Ascending aorta (tissue), 2 donors: ENCODE data around the gene SMIM13. TPM values are rescaled to one million over a fixed set of nuclear protein-coding genes. Genes with fewer than 3 reads are reported as not detected.

ENCODE experiments used
- DNase-seq, 2 donors: peaks; one replicate each; pipeline ENCODE4 v3.0.0-alpha.2; 2019; ENCODE audit warnings: low spot score in 2 of 2
- H3K27ac ChIP-seq, 2 donors: fragments of 200-600 bp; sonication (generic); one replicate each; pipeline ENCODE4 v1.5.1; 2016 to 2017; ENCODE audit warnings: mild to moderate bottlenecking in 1 of 2
- H3K27me3 ChIP-seq: fragments of 200-600 bp; sonication (generic); one replicate; pipeline ENCODE4 v1.5.1; 2017
- H3K36me3 ChIP-seq, 2 donors: fragments of 200-600 bp; sonication (generic); one replicate each; pipeline ENCODE4 v1.5.1; 2016
- H3K4me1 ChIP-seq, 2 donors: fragments of 200-600 bp; sonication (generic); one replicate each; pipeline ENCODE4 v1.5.1; 2016 to 2017; ENCODE audit warnings: mild to moderate bottlenecking in 1 of 2
- H3K4me3 ChIP-seq, 2 donors: fragments of 200-600 bp; sonication (generic); one replicate each; pipeline ENCODE4 v1.5.1; 2016 to 2017; ENCODE audit warnings: mild to moderate bottlenecking in 1 of 2
- H3K9me3 ChIP-seq, 2 donors: fragments of 200-600 bp; sonication (generic); one replicate each; pipeline ENCODE4 v1.5.1; 2016
- intact Hi-C: fragments of 100-400 bp; cut with DNase I; formaldehyde crosslinking; loops from one replicate; pipeline ENCODE4 v1.15.1; 2023
- total RNA-seq: library from RNA; depleted of rRNA; stranded (reverse); fragments of >200 nt; gene quantifications from one replicate; pipeline ENCODE4 v1.1.0, GENCODE V29; 2016
- TF ChIP-seq, protein P1 (sequence below), 3 experiments: fragments of 200-600 bp in 2 of 3; fragments of 450-650 bp in 1 of 3; sonication (generic) in 2 of 3; IDR thresholded peaks; one replicate each; pipeline ENCODE4 v1.5.1; 2016 to 2019; ENCODE audit warnings: antibody characterized with exemption in 3 of 3, mild to moderate bottlenecking in 1 of 3, moderate library complexity in 1 of 3

SMIM13 gene
- total RNA-seq, 1 donor from 2014 or later, result 2.3 TPM

DNA sequence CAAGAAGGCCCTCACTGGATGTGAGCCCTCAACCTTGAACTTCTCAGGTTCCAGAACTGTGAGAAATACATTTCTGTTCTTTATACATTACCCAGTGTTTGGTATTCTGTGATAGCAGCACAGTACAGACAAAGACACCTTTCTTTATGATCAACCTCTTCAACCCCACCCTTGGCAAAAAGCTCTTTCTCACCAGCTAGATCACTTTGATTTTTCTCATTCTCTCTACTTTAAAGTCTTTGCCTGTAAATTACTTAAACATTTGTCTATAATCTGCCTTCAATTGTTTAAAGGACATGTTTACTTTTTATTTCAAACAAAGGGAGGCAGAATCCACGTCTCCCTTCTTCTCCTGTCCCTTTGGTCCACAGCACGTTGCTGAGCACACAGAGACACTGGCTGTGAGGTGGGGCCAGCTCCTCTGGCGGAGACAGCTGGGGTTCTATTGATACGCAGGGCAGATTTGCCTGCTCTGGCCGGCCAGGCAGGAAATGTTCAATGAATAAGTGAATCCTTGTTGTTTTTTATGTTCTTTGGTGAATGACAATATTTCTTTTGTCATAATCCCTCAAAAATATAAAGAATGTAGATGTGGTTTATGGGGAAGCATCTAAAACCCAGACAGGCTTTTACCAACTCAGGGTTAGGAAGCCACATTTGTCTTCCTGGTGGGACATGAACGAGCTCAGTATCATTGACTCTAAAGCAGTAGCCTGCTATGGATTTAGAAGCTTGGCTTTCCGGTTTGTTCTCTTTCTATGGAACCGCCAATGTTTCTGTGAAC is 86.0 kb downstream of the SMIM13 start:
- intact Hi-C loops, result no loop called here

DNA sequence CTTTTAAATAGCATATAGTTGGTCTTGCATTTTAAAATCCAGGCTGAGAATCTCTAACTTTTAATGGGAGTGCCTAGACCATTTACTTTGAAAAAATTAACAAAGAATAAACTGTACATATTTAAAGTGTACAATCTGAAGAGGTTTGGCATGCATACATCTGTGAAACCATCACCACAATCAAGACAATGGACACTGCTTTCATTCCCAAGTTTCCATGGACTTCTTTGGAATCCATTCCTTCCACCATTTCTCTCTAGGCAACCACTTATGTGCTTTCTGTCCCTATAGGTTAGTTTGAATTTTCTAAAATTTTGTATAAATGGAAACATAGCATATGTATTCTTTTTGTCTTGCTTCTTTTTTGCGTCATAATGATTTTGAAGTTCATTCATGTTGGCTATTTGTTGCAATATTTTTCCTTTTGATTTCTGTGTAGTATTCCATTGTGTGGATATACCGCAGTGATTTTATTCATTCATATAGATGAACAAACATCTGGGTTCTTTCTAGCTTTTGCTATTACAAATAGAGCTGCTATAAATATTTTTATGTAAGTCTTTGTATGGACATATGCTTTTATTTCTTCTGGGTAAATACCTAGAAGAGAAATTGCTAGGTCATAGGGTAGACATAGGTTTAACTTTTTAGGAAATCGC is 88.0 kb downstream of the SMIM13 start:
- intact Hi-C loops, result no loop called here

More for the DNA sequence above, 86.0 kb downstream of the SMIM13 start:
- H3K27ac ChIP-seq, result no peak overlapping the region
- TF ChIP-seq, protein P1, sequence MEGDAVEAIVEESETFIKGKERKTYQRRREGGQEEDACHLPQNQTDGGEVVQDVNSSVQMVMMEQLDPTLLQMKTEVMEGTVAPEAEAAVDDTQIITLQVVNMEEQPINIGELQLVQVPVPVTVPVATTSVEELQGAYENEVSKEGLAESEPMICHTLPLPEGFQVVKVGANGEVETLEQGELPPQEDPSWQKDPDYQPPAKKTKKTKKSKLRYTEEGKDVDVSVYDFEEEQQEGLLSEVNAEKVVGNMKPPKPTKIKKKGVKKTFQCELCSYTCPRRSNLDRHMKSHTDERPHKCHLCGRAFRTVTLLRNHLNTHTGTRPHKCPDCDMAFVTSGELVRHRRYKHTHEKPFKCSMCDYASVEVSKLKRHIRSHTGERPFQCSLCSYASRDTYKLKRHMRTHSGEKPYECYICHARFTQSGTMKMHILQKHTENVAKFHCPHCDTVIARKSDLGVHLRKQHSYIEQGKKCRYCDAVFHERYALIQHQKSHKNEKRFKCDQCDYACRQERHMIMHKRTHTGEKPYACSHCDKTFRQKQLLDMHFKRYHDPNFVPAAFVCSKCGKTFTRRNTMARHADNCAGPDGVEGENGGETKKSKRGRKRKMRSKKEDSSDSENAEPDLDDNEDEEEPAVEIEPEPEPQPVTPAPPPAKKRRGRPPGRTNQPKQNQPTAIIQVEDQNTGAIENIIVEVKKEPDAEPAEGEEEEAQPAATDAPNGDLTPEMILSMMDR (IDR thresholded peaks at IDR 0.05), result no peak
- H3K27me3 ChIP-seq, result no peaks in the 10 kb centered on the region
- no peaks in the 10 kb centered on the region for H3K4me1 ChIP-seq
- H3K4me3 ChIP-seq, result no peak overlapping the region
- peaks cover 11 to 20% of the 10 kb centered on the region in 2 donors for H3K36me3 ChIP-seq
- DNase-seq, result no peak
- H3K9me3 ChIP-seq, result no peaks in the 10 kb centered on the region

DNA sequence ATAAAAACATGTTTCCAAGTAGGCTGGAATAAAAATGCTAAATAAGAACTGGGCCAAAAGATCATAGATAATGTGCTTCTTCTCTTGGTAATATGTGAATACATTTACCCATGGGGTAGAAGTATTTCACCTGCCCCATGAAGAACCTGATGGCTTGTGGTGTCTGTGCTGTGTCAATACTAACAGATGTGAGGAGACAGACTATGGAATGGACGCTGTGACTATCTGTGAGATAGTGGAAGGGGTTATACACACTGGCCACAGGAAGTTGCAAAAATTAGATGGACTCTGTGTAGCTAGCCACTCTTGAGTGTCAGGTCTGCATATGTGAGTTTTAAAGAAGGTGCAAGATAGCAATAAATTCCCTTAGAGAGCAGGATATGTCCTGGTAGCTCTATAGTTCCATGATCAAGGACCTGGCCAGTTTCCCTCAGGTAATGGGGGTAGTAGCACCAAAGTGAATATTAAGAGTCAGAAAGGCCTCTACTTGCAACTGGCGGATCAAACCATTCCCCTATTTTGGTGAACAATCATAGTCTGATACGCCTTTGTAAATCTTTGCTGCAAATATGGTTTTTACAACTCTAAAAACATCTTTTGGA is 90.2 kb downstream of the SMIM13 start:
- Histone ChIP-seq H3K27me3 (no peaks in the 10 kb centered on the region), H3K27ac (no peak overlapping the region), H3K4me3 (no peak overlapping the region), H3K4me1 (no peaks in the 10 kb centered on the region), H3K36me3 (peaks cover 53 to 63% of the 10 kb centered on the region in 2 donors), H3K9me3 (no peaks in the 10 kb centered on the region)
- no peak for DNase-seq
- TF ChIP-seq, protein P1 (IDR thresholded peaks at IDR 0.05), result no peak
- intact Hi-C loops, result no loop called here

More for the DNA sequence above, 88.0 kb downstream of the SMIM13 start:
- H3K4me1 ChIP-seq, result no peaks in the 10 kb centered on the region
- TF ChIP-seq, protein P1 (IDR thresholded peaks at IDR 0.05), result no peak
- no peak for DNase-seq
- H3K27me3 ChIP-seq, result no peaks in the 10 kb centered on the region
- H3K9me3 ChIP-seq, result no peaks in the 10 kb centered on the region
- H3K4me3 ChIP-seq, result no peak overlapping the region
- no peak overlapping the region for H3K27ac ChIP-seq
- H3K36me3 ChIP-seq, result peaks cover 31 to 40% of the 10 kb centered on the region in 2 donors

DNA sequence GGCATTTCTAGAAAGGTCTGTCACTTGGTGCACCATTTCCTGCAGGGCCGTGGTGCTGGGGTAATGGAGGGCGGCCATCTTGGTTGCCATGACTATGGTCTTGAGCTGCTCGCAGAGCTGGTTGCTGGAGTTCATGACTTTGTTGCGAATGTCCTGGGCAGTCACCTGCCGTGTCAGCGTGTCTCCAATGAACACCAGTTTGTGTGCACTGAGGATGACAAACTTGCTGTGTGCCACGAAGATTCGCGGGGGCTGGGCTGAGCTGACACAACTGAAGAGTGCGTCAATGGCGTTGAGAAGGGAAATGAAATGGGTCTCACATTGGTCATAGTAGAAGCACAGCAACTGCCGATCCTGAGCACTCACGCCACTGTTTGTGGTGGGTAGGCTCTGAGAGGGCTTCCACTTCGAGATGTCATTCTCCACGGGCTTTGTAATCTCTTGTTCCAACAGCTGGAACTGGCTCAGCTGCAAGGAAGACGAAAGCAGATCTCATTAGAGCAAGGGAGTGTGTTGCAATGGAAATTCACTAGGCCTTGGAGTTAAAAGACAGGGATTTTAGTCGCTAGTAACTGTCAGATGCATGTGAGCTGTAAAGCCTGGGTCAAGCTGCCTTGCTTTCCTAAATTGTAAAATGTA is 91.7 kb downstream of the SMIM13 start:
- no peak for DNase-seq
- intact Hi-C loops, result no loop called here

DNA sequence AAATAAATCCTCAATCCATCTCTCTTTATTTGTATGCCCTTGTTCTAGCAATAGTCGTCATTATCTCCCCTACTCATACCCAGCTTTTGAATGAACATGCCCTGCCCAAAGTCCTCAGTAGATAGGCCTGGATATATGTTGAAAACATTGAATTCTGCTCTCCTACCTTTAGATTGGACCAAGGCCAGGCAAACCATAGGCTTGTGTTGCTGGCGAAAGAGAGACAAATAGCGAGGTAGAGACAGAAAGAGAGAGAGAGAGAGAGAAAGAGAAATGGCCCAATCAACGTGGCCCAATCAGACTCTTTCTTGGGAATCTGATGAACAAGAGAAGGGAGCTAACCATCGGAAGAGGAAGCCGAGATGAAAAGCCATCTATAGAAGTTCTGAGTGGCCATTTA is 93.7 kb downstream of the SMIM13 start:
- Histone ChIP-seq H3K36me3 (peaks cover 88 to 97% of the 10 kb centered on the region in 2 donors), H3K27me3 (no peaks in the 10 kb centered on the region), H3K9me3 (no peaks in the 10 kb centered on the region), H3K27ac (peak overlapping the region; percentile 5 to 38), H3K4me3 (no peak overlapping the region), H3K4me1 (no peaks in the 10 kb centered on the region)
- TF ChIP-seq, protein P1 (IDR thresholded peaks at IDR 0.05), result no peak
- intact Hi-C loops, result no loop called here
- no peak for DNase-seq

More for the DNA sequence above, 91.7 kb downstream of the SMIM13 start:
- no peaks in the 10 kb centered on the region for H3K27me3 ChIP-seq
- H3K4me3 ChIP-seq, result no peak overlapping the region
- no peaks in the 10 kb centered on the region for H3K9me3 ChIP-seq
- TF ChIP-seq, protein P1 (IDR thresholded peaks at IDR 0.05), result no peak
- peaks cover 68 to 77% of the 10 kb centered on the region in 2 donors for H3K36me3 ChIP-seq
- no peak overlapping the region for H3K27ac ChIP-seq
- H3K4me1 ChIP-seq, result no peaks in the 10 kb centered on the region

Other genes with a start within 250 kb of the SMIM13 start
- gene GCM2, start 211.8 kb upstream of the SMIM13 start, total RNA-seq, result not detected
- 0.32 TPM for gene SYCP2L, start 206.8 kb upstream of the SMIM13 start, total RNA-seq
- gene ELOVL2, start 49.5 kb upstream of the SMIM13 start, total RNA-seq, result 0.11 TPM
- gene ERVFRD-1, start 17.9 kb downstream of the SMIM13 start, total RNA-seq, result not detected
- 150 TPM for gene NEDD9, start 138.8 kb downstream of the SMIM13 start, total RNA-seq